ENCODE data around the gene SYNGR3. TPM values are rescaled to one million over a fixed set of nuclear protein-coding genes. Genes with fewer than 3 reads are reported as not detected.

The SYNGR3 gene
- polyA plus RNA-seq, 3 donors, result 0.20 to 0.29 TPM; not detected in 1

GRCh38 chr16:1944612-1945199 lies 45.1 kb upstream of the SYNGR3 start:
- Histone ChIP-seq H3K79me2 (ENCODE audit: insufficient read depth, low read length) (peaks cover 34% of the 10 kb centered on the region), H3K27ac (ENCODE audit: low read depth in 1 of 2, low read length in 2 of 2) (no peak overlapping the region), H3K27me3 (ENCODE audit: control insufficient read depth in 2 of 2, insufficient read depth in 2 of 2, low read length in 2 of 2) (no peaks in the 10 kb centered on the region), H3K4me3 (replicated peaks in 1 of 3; ENCODE audit: low read depth in 2 of 3, low read length in 3 of 3) (no peak overlapping the region), H4K20me1 (ENCODE audit: insufficient read depth, low read length) (peaks cover 25% of the 10 kb centered on the region), H3K9me3 (replicated peaks in 1 of 2; ENCODE audit: control insufficient read depth in 1 of 2, insufficient read depth in 1 of 2, low read length in 2 of 2) (no peaks in the 10 kb centered on the region), H3K36me3 (replicated peaks in 1 of 2; ENCODE audit: control insufficient read depth in 1 of 2, insufficient read depth in 2 of 2, low read length in 2 of 2) (peaks cover 15 to 18% of the 10 kb centered on the region in 2 donors), H3K9ac (ENCODE audit: insufficient read depth, low read length, poor library complexity, severe bottlenecking) (no peak overlapping the region), H3K4me1 (ENCODE audit: control insufficient read depth in 1 of 2, insufficient read depth in 2 of 2, low read length in 2 of 2) (peaks cover 36 to 44% of the 10 kb centered on the region in 2 donors), H2AFZ (ENCODE audit: insufficient read depth, low read depth, low read length, poor library complexity, severe bottlenecking) (no peak overlapping the region), H3K4me2 (replicated peaks; ENCODE audit: extremely low read depth, low read length, poor library complexity, severe bottlenecking) (no peak overlapping the region)
- no peak for TF ChIP-seq CTCF (IDR thresholded peaks at IDR 0.05)
- H3K36me3 Mint-ChIP-seq, result peaks cover 13 to 20% of the 10 kb centered on the region in 2 donors
- WGBS (ENCODE audit: insufficient coverage), result 88% methylated on average over 12 of the region's 21 CpGs
- H3K4me1 Mint-ChIP-seq, result peaks cover 35% of the 10 kb centered on the region
- peaks cover 1 to 3% (median 2%) of the 10 kb centered on the region in 3 donors for H3K27me3 Mint-ChIP-seq (ENCODE audit: low read depth in 3 of 3)
- intact Hi-C loops (cut with micrococcal nuclease), result loop anchor here in 1 of 2 donors (10.0 kb wide), 1 partner anchor 210 kb away; the partner anchor contains the start of gene TRAF7
- H3K27ac Mint-ChIP-seq, result no peak overlapping the region
- DNase-seq, result no peak
- H3K4me3 Mint-ChIP-seq, result peak overlapping the region in 1 of 2 donors; percentile 34
- H3K9me3 Mint-ChIP-seq, result no peaks in the 10 kb centered on the region

GRCh38 chr16:1945559-1946391 lies 44.0 kb upstream of the SYNGR3 start:
- intact Hi-C loops (cut with micrococcal nuclease), result loop anchor here in 1 of 2 donors (10.0 kb wide), 1 partner anchor 209 kb away; the partner anchor contains the start of gene TRAF7
- Histone ChIP-seq H3K27ac (ENCODE audit: low read depth in 1 of 2, low read length in 2 of 2) (no peak overlapping the region), H3K9ac (ENCODE audit: insufficient read depth, low read length, poor library complexity, severe bottlenecking) (no peak overlapping the region), H3K79me2 (ENCODE audit: insufficient read depth, low read length) (peaks cover 23% of the 10 kb centered on the region), H4K20me1 (ENCODE audit: insufficient read depth, low read length) (peaks cover 20% of the 10 kb centered on the region), H3K4me2 (replicated peaks; ENCODE audit: extremely low read depth, low read length, poor library complexity, severe bottlenecking) (no peak overlapping the region), H2AFZ (ENCODE audit: insufficient read depth, low read depth, low read length, poor library complexity, severe bottlenecking) (no peak overlapping the region), H3K4me1 (ENCODE audit: control insufficient read depth in 1 of 2, insufficient read depth in 2 of 2, low read length in 2 of 2) (peaks cover 26 to 33% of the 10 kb centered on the region in 2 donors), H3K27me3 (ENCODE audit: control insufficient read depth in 2 of 2, insufficient read depth in 2 of 2, low read length in 2 of 2) (no peaks in the 10 kb centered on the region), H3K4me3 (replicated peaks in 1 of 3; ENCODE audit: low read depth in 2 of 3, low read length in 3 of 3) (no peak overlapping the region), H3K36me3 (replicated peaks in 1 of 2; ENCODE audit: control insufficient read depth in 1 of 2, insufficient read depth in 2 of 2, low read length in 2 of 2) (peaks cover 5 to 7% of the 10 kb centered on the region in 2 donors), H3K9me3 (replicated peaks in 1 of 2; ENCODE audit: control insufficient read depth in 1 of 2, insufficient read depth in 1 of 2, low read length in 2 of 2) (no peaks in the 10 kb centered on the region)
- H3K9me3 Mint-ChIP-seq, result no peaks in the 10 kb centered on the region
- no peak for TF ChIP-seq CTCF (IDR thresholded peaks at IDR 0.05)
- 82% methylated on average over 9 of the region's 19 CpGs for WGBS (ENCODE audit: insufficient coverage)
- DNase-seq, result no peak
- H3K27me3 Mint-ChIP-seq (ENCODE audit: low read depth in 3 of 3), result peaks cover 1 to 2% (median 2%) of the 10 kb centered on the region in 3 donors
- no peak overlapping the region for H3K4me3 Mint-ChIP-seq
- H3K4me1 Mint-ChIP-seq, result peaks cover 26% of the 10 kb centered on the region
- peaks cover 6 to 9% of the 10 kb centered on the region in 2 donors for H3K36me3 Mint-ChIP-seq
- no peak overlapping the region for H3K27ac Mint-ChIP-seq

Data from CD14-positive monocyte (primary cell).